LNCAP (cell line): ENCODE measurements around the gene GABBR2.

Source experiments
- TF ChIP-seq, protein P1 (sequence below): fragments of 450-650 bp; IDR thresholded peaks from 2 replicates; pipeline ENCODE4 v1.5.1; 2017; ENCODE audit warnings: mild to moderate bottlenecking

The GABBR2 gene

DNA sequence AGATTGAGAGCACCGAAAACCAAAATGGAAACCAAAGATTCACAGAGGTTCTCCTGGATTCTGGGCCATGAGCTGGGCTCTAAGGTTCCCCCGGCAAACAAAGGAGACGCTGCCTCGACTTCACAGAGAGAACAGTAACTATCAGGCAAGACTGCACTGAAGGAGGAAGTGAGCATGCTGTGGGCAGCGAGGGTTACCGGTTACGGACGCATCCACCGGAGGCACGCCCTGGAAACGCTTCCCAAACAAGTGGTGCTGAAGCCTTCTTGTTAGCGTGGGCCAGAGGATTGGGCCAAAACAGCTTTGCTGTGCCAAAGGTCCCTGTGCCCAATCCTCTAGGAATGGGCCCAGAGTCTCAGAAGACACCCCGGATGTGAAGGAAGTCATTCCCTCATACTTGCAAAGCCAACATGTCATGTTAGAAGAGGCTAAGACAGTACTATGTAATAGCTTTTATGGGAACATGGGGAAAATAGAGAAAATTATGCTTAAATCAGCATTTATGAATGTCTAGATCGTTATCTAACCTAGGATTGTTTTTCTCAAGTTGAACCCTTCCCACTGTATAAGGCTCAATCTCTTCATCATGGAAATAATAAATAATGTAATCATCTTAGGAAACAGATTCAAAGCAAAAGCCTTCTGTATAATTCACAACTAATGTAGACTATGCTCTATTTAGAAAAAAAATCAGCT, 145.4 kb downstream of the GABBR2 start:
- TF ChIP-seq, protein P1, sequence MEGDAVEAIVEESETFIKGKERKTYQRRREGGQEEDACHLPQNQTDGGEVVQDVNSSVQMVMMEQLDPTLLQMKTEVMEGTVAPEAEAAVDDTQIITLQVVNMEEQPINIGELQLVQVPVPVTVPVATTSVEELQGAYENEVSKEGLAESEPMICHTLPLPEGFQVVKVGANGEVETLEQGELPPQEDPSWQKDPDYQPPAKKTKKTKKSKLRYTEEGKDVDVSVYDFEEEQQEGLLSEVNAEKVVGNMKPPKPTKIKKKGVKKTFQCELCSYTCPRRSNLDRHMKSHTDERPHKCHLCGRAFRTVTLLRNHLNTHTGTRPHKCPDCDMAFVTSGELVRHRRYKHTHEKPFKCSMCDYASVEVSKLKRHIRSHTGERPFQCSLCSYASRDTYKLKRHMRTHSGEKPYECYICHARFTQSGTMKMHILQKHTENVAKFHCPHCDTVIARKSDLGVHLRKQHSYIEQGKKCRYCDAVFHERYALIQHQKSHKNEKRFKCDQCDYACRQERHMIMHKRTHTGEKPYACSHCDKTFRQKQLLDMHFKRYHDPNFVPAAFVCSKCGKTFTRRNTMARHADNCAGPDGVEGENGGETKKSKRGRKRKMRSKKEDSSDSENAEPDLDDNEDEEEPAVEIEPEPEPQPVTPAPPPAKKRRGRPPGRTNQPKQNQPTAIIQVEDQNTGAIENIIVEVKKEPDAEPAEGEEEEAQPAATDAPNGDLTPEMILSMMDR, result no peak

DNA sequence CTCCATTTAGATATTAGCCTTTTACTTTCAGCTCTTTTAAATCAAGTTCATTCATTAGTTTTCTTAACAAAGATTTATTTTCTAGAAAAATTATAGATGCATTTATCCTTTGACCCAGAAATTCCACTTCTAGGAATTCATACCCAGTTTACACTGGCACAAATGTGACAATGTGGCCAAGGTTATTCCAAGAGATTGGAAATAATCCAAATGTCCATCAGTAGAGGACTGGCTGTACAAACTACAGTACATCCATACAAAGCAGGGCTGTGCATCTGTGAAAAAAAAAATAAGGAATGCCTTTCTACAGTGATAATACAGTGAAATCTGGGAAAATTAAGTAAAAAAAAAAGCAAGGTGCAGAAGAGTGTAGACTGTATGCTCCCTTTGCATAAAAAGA, 149.2 kb downstream of the GABBR2 start:
- TF ChIP-seq, protein P1, result no peak

DNA sequence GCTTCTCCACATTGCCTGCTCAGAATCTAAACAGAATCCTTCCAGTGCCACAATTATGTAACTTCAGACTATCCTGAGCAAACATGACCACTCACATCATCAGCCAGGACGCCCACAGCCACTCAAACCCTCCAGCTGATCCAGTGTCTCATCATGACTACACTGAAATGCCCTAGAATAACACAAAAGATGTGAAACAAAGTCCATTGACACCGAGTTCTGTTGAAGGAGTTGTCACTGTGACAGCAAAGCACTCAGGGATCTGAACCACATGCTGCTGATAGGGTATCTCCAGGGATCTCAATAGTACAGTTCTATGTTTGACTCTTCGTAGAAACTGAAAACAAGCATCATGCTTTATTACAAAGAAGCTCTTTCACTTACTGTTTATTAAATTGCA, 150.2 kb downstream of the GABBR2 start:
- TF ChIP-seq, protein P1, result no peak

DNA sequence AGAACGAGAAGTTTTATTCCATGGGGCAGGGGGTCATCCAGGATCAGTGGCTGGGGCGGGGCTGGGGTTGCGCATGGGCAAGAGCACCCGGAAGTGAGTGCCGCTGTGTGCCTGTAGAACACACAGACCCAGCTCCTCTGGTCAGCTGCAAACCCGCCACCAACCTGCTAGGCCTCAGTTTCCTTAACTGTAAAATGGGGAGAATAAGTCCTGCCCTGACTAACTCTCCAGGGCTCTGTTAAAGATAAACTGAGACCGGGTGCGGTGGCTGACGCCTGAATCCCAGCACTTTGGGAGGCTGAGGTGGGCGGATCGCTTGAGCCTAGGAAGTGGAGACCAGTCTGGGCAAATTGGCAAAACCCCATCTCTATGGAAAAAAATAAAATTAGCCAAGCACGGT, 152.2 kb downstream of the GABBR2 start:
- TF ChIP-seq, protein P1, result no peak

DNA sequence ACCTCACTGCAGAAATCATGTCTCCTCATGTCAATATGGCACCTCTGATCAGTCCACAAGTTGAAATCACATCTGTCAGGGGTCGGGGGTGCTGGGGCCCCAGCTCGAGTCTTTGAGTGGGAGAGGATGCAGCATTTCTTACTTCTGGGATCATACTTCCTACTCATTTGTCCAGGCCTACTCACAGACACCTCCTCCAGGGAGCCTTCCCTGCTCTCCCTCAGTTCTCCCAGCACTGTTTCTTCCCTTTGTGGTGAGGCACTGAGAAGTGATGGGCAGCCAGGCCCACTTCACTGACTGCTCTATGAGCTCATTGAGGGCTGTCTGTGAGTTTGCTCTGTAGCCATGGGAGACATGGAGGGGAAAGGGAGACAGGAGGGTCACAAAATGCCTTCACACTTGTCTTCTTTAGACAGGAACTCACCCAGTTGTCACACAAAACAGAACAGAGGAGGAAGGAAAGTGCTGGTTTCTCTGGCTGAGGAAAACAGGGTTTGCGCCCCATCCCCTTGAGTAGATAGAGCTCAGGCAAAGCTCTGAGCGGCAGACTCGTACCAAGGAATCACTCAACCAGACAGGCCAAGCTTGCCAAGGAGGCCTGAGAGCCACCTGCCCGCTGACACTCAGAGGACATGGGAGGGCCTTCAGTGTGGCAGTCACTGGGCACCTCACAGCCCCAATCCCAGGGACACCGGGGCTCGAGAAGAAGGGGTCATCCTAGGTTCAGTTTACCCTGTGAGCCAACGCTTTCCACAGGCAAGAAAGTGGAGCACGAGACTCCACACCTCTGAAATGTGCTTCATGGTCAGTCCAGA, 152.9 kb downstream of the GABBR2 start:
- TF ChIP-seq, protein P1, result no peak

DNA sequence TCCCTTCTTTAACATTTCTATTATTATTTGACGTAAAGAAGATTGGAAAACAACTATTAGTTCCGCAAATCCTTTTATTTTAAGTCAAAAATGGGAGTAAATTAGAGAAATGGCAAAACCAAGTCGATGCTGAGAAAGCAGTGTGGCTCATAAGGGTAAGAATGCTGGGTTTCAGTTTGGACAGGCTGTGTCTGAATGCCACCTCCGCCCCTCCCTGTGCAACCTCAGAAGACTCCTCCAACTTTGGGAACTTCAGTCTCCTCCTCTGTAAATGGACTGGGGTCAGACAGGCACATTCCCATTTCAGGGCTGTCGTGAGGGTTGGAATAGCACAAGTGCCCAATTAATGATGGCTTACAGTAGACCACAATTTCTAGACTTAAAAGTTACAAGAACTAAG, 154.0 kb downstream of the GABBR2 start:
- TF ChIP-seq, protein P1, result no peak

DNA sequence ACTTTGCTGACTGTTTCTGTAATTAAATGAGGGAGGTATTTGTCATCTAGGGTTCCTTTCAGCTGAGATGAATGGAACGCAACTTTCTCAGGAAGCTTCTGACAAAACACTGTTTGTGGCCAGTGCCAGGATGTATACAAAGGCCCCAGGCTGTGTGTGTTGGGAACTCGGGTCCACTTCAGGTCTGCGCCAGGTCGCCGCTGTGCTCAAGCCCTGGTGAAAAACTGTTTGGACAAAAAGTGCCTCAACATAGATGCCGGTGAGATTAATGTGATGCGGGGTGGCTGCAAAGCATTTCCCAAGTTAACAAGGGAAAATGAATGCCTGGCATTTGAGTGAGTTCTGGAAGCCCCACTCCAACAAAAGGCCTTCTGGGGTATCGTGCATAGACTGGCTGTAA, 156.4 kb downstream of the GABBR2 start:
- TF ChIP-seq, protein P1, result no peak
